Tibial nerve (tissue), 4 donors: ENCODE results near the gene RAI1.

Experiments
- CTCF ChIP-seq, 5 experiments: fragments of 200-600 bp in 3 of 5; fragments of 450-650 bp in 2 of 5; sonication (generic) in 3 of 5; IDR thresholded peaks; one replicate each; pipeline ENCODE4 v1.5.1; 2016 to 2019; ENCODE audit warnings: antibody characterized with exemption in 5 of 5, mild to moderate bottlenecking in 3 of 5, moderate library complexity in 2 of 5
- EP300 ChIP-seq, 2 donors: sonication (generic); formaldehyde crosslinking; IDR thresholded peaks; one replicate each; pipeline ENCODE4 v1.6.1; 2017; ENCODE audit warnings: antibody characterized with exemption in 2 of 2, mild to moderate bottlenecking in 1 of 2
- POLR2A ChIP-seq, 2 donors: fragments of 450-650 bp; IDR thresholded peaks; one replicate each; pipeline ENCODE4 v1.6.1; 2017; ENCODE audit warnings: antibody characterized with exemption in 2 of 2, mild to moderate bottlenecking in 2 of 2, moderate library complexity in 2 of 2

DNA sequence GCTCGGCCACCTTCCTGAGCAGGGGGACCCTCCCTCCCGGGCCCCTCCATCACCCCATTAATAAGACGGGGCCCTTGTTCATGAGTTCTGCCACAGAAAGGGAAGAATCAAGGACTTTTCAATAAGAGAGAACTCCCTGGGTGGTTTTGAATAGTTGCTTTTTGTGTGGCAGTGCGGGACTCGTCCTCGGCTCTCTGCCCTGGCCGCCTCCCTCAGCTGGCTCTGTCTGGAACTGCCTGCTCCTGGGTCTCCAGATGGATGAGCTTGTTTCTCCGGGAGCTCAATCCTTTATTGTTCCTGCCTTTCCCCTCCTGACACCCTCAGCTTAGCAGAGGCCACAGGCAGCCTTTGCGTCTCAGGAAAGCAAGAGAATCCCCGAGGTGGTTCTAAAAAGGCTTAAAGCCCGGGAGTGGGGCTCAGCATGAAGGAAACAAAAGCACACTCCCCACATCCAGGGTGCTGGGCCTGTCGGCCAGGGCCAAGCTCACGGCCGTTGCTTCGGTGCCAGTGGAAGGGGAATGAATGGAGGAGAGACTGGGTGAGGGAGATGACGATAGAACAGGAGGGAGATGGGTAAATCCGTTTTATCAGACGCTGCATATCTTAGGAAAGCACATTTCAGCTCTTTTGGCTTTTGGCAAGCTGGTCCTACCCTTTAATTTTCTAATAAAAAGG is 60.2 kb downstream of the RAI1 start:
- TF ChIP-seq POLR2A (IDR thresholded peaks at IDR 0.05) (no peak), CTCF (IDR thresholded peaks at IDR 0.05) (peak in 3 of 5 experiments; percentile 13 to 52 (median 35)), EP300 (IDR thresholded peaks at IDR 0.05) (no peak)
